Activated CD8-positive, alpha-beta memory T cell treated with anti-CD3 and anti-CD28 coated beads, Interleukin-2, amount 10 ng/mL, durations not matched to agents 7 days and 5 days (primary cell): ENCODE measurements around the gene PBRM1. TPM values are rescaled to one million over a fixed set of nuclear protein-coding genes. Genes with fewer than 3 reads are reported as not detected.

ENCODE experiments used
- ATAC-seq: fragments of 150-1000 bp; cut with Tn5 transposase; one replicate; pipeline ENCODE4 v1.10.0; 2021; ENCODE audit warnings: moderate library complexity
- CTCF ChIA-PET: fragments of 350-600 bp; sonication (Branson Sonifier 250); formaldehyde crosslinking; loops from one replicate; lab custom pipeline; 2021; ENCODE audit warnings: antibody characterized with exemption; lab: Charles Lee
- DNase-seq: peaks from one replicate; pipeline ENCODE4 v3.0.0-alpha.2; 2020
- H3K27ac Mint-ChIP-seq: one replicate; pipeline ENCODE4 v1.8.0; 2021; ENCODE audit warnings: mild to moderate bottlenecking, mixed read lengths
- H3K27me3 Mint-ChIP-seq: one replicate; pipeline ENCODE4 v1.8.0; 2021; ENCODE audit warnings: mixed read lengths
- H3K36me3 Mint-ChIP-seq: one replicate; pipeline ENCODE4 v1.8.0; 2021; ENCODE audit warnings: mild to moderate bottlenecking, mixed read lengths
- H3K4me1 Mint-ChIP-seq: one replicate; pipeline ENCODE4 v1.8.0; 2021; ENCODE audit warnings: mixed read lengths
- H3K4me3 Mint-ChIP-seq: one replicate; pipeline ENCODE4 v1.8.0; 2021; ENCODE audit warnings: mild to moderate bottlenecking, moderate library complexity, mixed read lengths
- H3K9me3 Mint-ChIP-seq: one replicate; pipeline ENCODE4 v1.8.0; 2022; ENCODE audit warnings: low read depth, mixed read lengths
- total RNA-seq, 2 experiments: library from RNA; stranded (reverse); gene quantifications; one replicate each; pipeline ENCODE4 v1.2.3, GENCODE V29; 2021

Gene PBRM1
- total RNA-seq, 2 experiments from 2014 or later: 69.7 to 73.3 TPM

- no peak overlapping the region for H3K4me3 Mint-ChIP-seq
- ATAC-seq (no peak), DNase-seq (no peak)
- H3K9me3 Mint-ChIP-seq: no peaks in the 10 kb centered on the region
- H3K27ac Mint-ChIP-seq: no peak overlapping the region
- CTCF ChIA-PET: no interaction called here
- no peaks in the 10 kb centered on the region for H3K27me3 Mint-ChIP-seq
- peaks cover 2% of the 10 kb centered on the region for H3K4me1 Mint-ChIP-seq
- no peaks in the 10 kb centered on the region for H3K36me3 Mint-ChIP-seq
Measured at GRCh38 chr3:52515192-52515591, 170.5 kb downstream of the PBRM1 start.

- CTCF ChIA-PET: no interaction called here
- ATAC-seq (no peak), DNase-seq (no peak)
- no peaks in the 10 kb centered on the region for H3K9me3 Mint-ChIP-seq
- no peak overlapping the region for H3K4me3 Mint-ChIP-seq
- no peaks in the 10 kb centered on the region for H3K27me3 Mint-ChIP-seq
- H3K27ac Mint-ChIP-seq: no peak overlapping the region
- peaks cover 2% of the 10 kb centered on the region for H3K4me1 Mint-ChIP-seq
- H3K36me3 Mint-ChIP-seq: no peaks in the 10 kb centered on the region
Measured at GRCh38 chr3:52514576-52514975, 171.1 kb downstream of the PBRM1 start.

- H3K4me1 Mint-ChIP-seq: peaks cover 2% of the 10 kb centered on the region
Measured at GRCh38 chr3:52513281-52513680, 172.4 kb downstream of the PBRM1 start.

DNA sequence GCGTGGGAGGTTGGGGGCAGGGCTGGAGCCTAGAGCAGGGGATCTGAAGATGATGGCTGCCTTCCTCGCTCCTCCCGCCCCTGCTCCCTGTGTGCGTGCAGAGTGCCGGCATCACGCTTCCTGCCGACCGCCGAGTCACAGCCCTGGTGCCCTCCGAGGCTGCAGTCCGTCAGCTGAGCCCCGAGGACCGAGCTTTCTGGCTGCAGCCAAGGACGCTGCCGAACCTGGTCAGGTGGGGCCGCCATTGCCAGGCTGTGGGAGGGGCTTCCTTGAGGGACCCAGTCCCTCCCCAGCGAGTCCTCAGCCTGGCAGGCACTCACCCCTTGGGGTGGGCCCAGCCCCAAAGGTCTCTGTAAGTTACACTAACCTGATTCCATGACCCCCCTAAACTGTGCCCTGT is 173.0 kb downstream of the PBRM1 start:
- Mint-ChIP-seq H3K27me3 (no peaks in the 10 kb centered on the region), H3K4me1 (peaks cover 2% of the 10 kb centered on the region), H3K36me3 (no peaks in the 10 kb centered on the region), H3K4me3 (no peak overlapping the region), H3K27ac (no peak overlapping the region), H3K9me3 (no peaks in the 10 kb centered on the region)
- no peak for DNase-seq
- CTCF ChIA-PET: interaction anchor here (0.5 kb wide), 1 partner anchor 236 kb away, joined by 4 read pairs; no protein-coding TSS in a partner anchor
- ATAC-seq: no peak

More at GRCh38 chr3:52513281-52513680, 172.4 kb downstream of the PBRM1 start:
- H3K9me3 Mint-ChIP-seq: no peaks in the 10 kb centered on the region
- ATAC-seq (no peak), DNase-seq (no peak)
- CTCF ChIA-PET: no interaction called here
- H3K27ac Mint-ChIP-seq: no peak overlapping the region
- no peak overlapping the region for H3K4me3 Mint-ChIP-seq
- no peaks in the 10 kb centered on the region for H3K27me3 Mint-ChIP-seq
- H3K36me3 Mint-ChIP-seq: no peaks in the 10 kb centered on the region

- ATAC-seq: no peak
- H3K4me3 Mint-ChIP-seq: no peak overlapping the region
- no peaks in the 10 kb centered on the region for H3K27me3 Mint-ChIP-seq
- H3K36me3 Mint-ChIP-seq: no peaks in the 10 kb centered on the region
- no peak for DNase-seq
- no peak overlapping the region for H3K27ac Mint-ChIP-seq
- CTCF ChIA-PET: interaction anchor here (0.5 kb wide), 1 partner anchor 237 kb away, joined by 4 read pairs; no protein-coding TSS in a partner anchor
- H3K9me3 Mint-ChIP-seq: no peaks in the 10 kb centered on the region
- H3K4me1 Mint-ChIP-seq: peaks cover 2% of the 10 kb centered on the region
Measured at GRCh38 chr3:52512105-52512504, 173.6 kb downstream of the PBRM1 start.

- no peak overlapping the region for H3K4me3 Mint-ChIP-seq
- ATAC-seq (no peak), DNase-seq (no peak)
- H3K36me3 Mint-ChIP-seq: no peaks in the 10 kb centered on the region
- H3K4me1 Mint-ChIP-seq: peaks cover 2% of the 10 kb centered on the region
- no peak overlapping the region for H3K27ac Mint-ChIP-seq
- CTCF ChIA-PET: interaction anchor here (1.4 kb wide), 1 partner anchor 135 kb away, joined by 3 read pairs; no protein-coding TSS in a partner anchor
- H3K27me3 Mint-ChIP-seq: no peaks in the 10 kb centered on the region
- H3K9me3 Mint-ChIP-seq: no peaks in the 10 kb centered on the region
Measured at GRCh38 chr3:52511509-52511908, 174.2 kb downstream of the PBRM1 start.

- Mint-ChIP-seq H3K4me3 (no peak overlapping the region), H3K4me1 (peaks cover 2% of the 10 kb centered on the region), H3K27ac (no peak overlapping the region), H3K27me3 (no peaks in the 10 kb centered on the region), H3K9me3 (no peaks in the 10 kb centered on the region), H3K36me3 (no peaks in the 10 kb centered on the region)
- ATAC-seq: no peak
- DNase-seq: no peak
- CTCF ChIA-PET: interaction anchor here (1.4 kb wide), 1 partner anchor 137 kb away, joined by 3 read pairs; no protein-coding TSS in a partner anchor
Measured at GRCh38 chr3:52509753-52510328, 175.9 kb downstream of the PBRM1 start.

DNA sequence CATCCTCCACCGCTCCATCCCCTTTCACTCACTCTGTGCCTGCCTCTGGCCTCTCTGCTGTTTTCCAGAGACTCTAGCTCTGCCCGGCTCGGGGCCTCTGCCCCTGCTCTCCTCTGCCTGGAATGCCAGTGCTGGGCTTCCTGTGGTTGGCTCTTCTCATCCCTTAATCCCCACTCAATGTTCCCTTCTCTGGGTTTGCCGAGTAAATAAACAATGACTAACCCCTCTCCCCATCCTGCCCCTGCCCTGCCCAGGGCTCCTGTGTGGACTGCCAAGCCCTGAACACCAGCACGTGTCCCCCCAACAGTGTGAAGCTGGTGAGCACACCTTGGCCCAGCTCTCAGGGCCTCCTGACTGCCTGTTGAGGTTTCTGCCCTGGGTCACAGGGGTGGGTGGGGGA is 178.4 kb downstream of the PBRM1 start:
- no peaks in the 10 kb centered on the region for H3K9me3 Mint-ChIP-seq
- H3K27ac Mint-ChIP-seq: no peak overlapping the region
- no peaks in the 10 kb centered on the region for H3K27me3 Mint-ChIP-seq
- no peak for DNase-seq
- no peaks in the 10 kb centered on the region for H3K4me1 Mint-ChIP-seq
- no peak overlapping the region for H3K4me3 Mint-ChIP-seq
- no peak for ATAC-seq
- CTCF ChIA-PET: no interaction called here
- H3K36me3 Mint-ChIP-seq: no peaks in the 10 kb centered on the region

DNA sequence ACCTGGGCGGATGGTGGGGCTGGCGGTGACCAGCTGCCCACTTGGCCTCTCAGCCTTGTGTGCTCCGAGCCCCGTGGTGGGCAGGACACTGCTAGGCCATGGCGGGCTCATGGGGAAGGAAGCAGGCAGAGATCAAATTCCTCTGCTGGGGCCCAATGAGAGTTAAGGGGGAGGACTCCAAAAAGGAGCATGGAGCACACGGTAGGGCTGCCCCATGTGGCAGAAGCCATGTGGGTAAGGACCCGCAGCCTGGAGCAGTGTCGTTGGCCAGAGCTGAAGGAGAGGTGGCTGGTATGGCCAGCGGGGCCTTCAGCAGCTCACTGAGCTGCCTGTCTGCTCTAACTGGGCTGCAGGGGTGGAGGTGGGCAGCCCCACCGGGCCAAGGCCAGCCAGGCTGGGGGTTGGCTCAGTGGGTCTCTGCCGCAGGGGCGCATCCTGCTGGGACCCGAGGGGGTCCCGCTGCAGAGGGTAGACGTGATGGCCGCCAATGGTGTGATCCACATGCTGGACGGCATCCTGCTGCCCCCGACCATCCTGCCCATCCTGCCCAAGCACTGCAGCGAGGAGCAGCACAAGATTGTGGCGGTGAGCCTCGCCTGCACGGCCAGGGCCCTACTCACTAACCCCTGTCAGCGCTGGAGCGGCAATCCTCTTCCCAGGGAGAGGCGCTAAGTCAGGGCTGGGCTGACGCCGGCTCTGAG is 179.3 kb downstream of the PBRM1 start:
- Mint-ChIP-seq H3K9me3 (no peaks in the 10 kb centered on the region), H3K27me3 (no peaks in the 10 kb centered on the region), H3K36me3 (no peaks in the 10 kb centered on the region), H3K4me3 (no peak overlapping the region), H3K4me1 (no peaks in the 10 kb centered on the region), H3K27ac (no peak overlapping the region)
- ATAC-seq (no peak), DNase-seq (no peak)
- CTCF ChIA-PET: no interaction called here

- ATAC-seq: no peak
- Mint-ChIP-seq H3K36me3 (no peaks in the 10 kb centered on the region), H3K4me3 (no peak overlapping the region), H3K9me3 (no peaks in the 10 kb centered on the region), H3K4me1 (no peaks in the 10 kb centered on the region), H3K27ac (no peak overlapping the region), H3K27me3 (no peaks in the 10 kb centered on the region)
- CTCF ChIA-PET: no interaction called here
- no peak for DNase-seq
Measured at GRCh38 chr3:52504977-52505376, 180.7 kb downstream of the PBRM1 start.

DNA sequence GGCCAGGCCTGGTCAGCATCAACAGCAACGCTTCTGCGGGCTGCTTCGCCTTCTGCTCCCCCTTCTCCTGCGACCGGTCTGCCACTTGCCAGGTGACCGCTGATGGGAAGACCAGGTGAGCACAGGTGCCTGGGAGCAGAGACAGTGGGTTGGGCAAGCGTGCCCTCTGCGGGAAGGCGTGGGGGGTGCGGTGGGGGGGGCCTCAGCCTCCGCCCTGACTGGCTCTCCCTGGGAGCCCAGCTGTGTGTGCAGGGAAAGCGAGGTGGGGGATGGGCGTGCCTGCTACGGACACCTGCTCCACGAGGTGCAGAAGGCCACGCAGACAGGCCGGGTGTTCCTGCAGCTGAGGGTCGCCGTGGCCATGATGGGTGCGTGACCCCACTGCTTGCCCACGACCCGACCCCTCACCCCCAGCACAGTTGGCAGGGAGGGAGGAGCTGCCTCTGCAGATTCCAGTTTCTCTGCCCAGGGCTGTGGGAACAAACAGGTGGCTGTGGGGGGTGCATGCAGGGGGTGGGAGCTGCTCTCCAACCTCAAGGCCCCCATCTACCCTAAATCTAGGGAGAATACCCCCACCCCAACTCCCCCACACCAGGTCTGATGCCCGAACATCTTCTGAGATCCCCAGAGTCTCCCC is 181.8 kb downstream of the PBRM1 start:
- CTCF ChIA-PET: no interaction called here
- no peak overlapping the region for H3K4me3 Mint-ChIP-seq
- H3K27ac Mint-ChIP-seq: no peak overlapping the region
- no peaks in the 10 kb centered on the region for H3K27me3 Mint-ChIP-seq
- no peaks in the 10 kb centered on the region for H3K4me1 Mint-ChIP-seq
- DNase-seq: no peak
- ATAC-seq: no peak
- no peaks in the 10 kb centered on the region for H3K36me3 Mint-ChIP-seq
- H3K9me3 Mint-ChIP-seq: no peaks in the 10 kb centered on the region

DNA sequence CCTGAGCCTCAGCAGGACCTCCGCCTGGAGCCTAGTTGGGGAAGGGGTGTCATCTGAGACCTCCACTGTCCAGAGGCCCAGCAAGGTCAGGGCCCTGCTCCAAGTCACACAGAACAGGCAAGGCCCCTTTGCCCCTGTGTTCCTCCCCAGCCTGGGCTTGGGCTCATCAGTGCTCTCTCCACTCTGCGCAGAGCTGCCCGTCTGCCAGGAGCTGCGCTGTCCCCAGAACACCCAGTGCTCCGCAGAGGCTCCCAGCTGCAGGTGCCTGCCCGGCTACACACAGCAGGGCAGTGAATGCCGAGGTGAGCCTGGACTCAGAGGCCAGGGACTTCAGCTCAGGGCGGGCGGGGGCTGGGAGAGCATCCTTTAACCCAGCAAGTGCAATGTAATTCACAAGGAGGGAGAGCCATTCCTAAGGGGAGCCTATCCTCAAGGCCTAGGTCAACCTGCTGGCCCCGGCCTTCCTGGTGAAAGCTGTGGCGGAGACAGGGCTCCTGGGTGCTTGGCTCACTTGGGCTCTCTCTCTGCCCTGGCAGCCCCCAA is 182.8 kb downstream of the PBRM1 start:
- no peak overlapping the region for H3K27ac Mint-ChIP-seq
- H3K4me3 Mint-ChIP-seq: no peak overlapping the region
- H3K36me3 Mint-ChIP-seq: no peaks in the 10 kb centered on the region
- CTCF ChIA-PET: interaction anchor here (0.7 kb wide), 1 partner anchor 440 kb away, joined by 3 read pairs; no protein-coding TSS in a partner anchor
- no peaks in the 10 kb centered on the region for H3K27me3 Mint-ChIP-seq
- no peak for DNase-seq
- H3K4me1 Mint-ChIP-seq: peaks cover 2% of the 10 kb centered on the region
- no peaks in the 10 kb centered on the region for H3K9me3 Mint-ChIP-seq
- no peak for ATAC-seq

GRCh38 chr3:52502001-52502400 is 183.7 kb downstream of the PBRM1 start:
- Mint-ChIP-seq H3K9me3 (no peaks in the 10 kb centered on the region), H3K27ac (no peak overlapping the region), H3K36me3 (no peaks in the 10 kb centered on the region), H3K27me3 (no peaks in the 10 kb centered on the region), H3K4me1 (peaks cover 2% of the 10 kb centered on the region), H3K4me3 (no peak overlapping the region)
- DNase-seq: no peak
- ATAC-seq: no peak
- CTCF ChIA-PET: no interaction called here
